GM06990 (cell line): ENCODE measurements around the gene TBC1D10A.
A peak's percentile ranks its signal among the peaks of the same experiment; 100 is the strongest.

Source experiments
- DNase-seq: peaks from one replicate; pipeline ENCODE4 v3.0.0-alpha.2; 2011; ENCODE audit not compliant: insufficient read length; ENCODE audit errors: extremely low read depth
- H3K27me3 ChIP-seq: replicated peaks from 2 replicates; pipeline ENCODE4 v1.6.0; 2011; ENCODE audit warnings: low read length; ENCODE audit not compliant: control insufficient read depth, insufficient read depth
- H3K36me3 ChIP-seq: 2 replicates; pipeline ENCODE4 v1.5.1; 2011; ENCODE audit warnings: low read length; ENCODE audit not compliant: control insufficient read depth, insufficient read depth
- H3K4me3 ChIP-seq: replicated peaks from 2 replicates; pipeline ENCODE4 v1.5.1; 2011; ENCODE audit warnings: low read depth, mild to moderate bottlenecking, control low read depth, low read length
- CTCF ChIP-seq: IDR thresholded peaks from 2 replicates; pipeline ENCODE4 v1.5.1; 2011; ENCODE audit warnings: low read length, control low read depth, mild to moderate bottlenecking, inconsistent platforms; ENCODE audit not compliant: insufficient read depth, poor library complexity, severe bottlenecking

Gene TBC1D10A

GRCh38 chr22:30309951-30310741 lies 16.6 kb downstream of the TBC1D10A start:
- Histone ChIP-seq H3K36me3 (no peaks in the 10 kb centered on the region), H3K4me3 (no peak overlapping the region), H3K27me3 (no peaks in the 10 kb centered on the region)
- no peak for TF ChIP-seq CTCF
- DNase-seq, result peak; percentile 44

- H3K36me3 ChIP-seq, result no peaks in the 10 kb centered on the region; the same call in none of the 2 replicates
- peak; percentile 62 for DNase-seq
- H3K4me3 ChIP-seq, result no peak overlapping the region
- H3K27me3 ChIP-seq, result no peaks in the 10 kb centered on the region
- no peak for TF ChIP-seq CTCF
Observed at GRCh38 chr22:30308518-30309230, 18.1 kb downstream of the TBC1D10A start.

GRCh38 chr22:30308093-30308492 lies 18.6 kb downstream of the TBC1D10A start:
- Histone ChIP-seq H3K4me3 (no peak overlapping the region), H3K27me3 (no peaks in the 10 kb centered on the region), H3K36me3 (peaks cover 2% of the 10 kb centered on the region)
- no peak for DNase-seq
- no peak for TF ChIP-seq CTCF

- H3K4me3 ChIP-seq, result peak overlapping the region; percentile 16
Observed at GRCh38 chr22:30307041-30307574, 19.6 kb downstream of the TBC1D10A start.

GRCh38 chr22:30306627-30307011 lies 20.1 kb downstream of the TBC1D10A start:
- TF ChIP-seq CTCF, result no peak
- Histone ChIP-seq H3K4me3 (peak overlapping the region; percentile 16), H3K27me3 (no peaks in the 10 kb centered on the region)

More at GRCh38 chr22:30307041-30307574, 19.6 kb downstream of the TBC1D10A start:
- Histone ChIP-seq H3K36me3 (peaks cover 5% of the 10 kb centered on the region), H3K27me3 (no peaks in the 10 kb centered on the region)
- no peak for TF ChIP-seq CTCF
- no peak for DNase-seq

More at GRCh38 chr22:30306627-30307011, 20.1 kb downstream of the TBC1D10A start:
- no peak for DNase-seq
- H3K36me3 ChIP-seq, result peaks cover 7% of the 10 kb centered on the region
